ENCODE data around the gene ANAPC13.
A peak's percentile ranks its signal among the peaks of the same experiment; 100 is the strongest.

Gene ANAPC13

GRCh38 chr3:134449277-134449676, 36.5 kb downstream of the ANAPC13 start:
- DNase-seq, result peak in 1 of 3 donors; percentile 9

- no peak for DNase-seq
These were observed 37.1 kb downstream of the ANAPC13 start for GRCh38 chr3:134448664-134449063.

GRCh38 chr3:134447351-134447750, 38.4 kb downstream of the ANAPC13 start:
- no peak for DNase-seq

GRCh38 chr3:134446800-134447199, 39.0 kb downstream of the ANAPC13 start:
- peak; percentile 71 to 80 (median 77) for DNase-seq

GRCh38 chr3:134445636-134446035, 40.1 kb downstream of the ANAPC13 start:
- peak in 2 of 3 donors; percentile 11 to 21 for DNase-seq

- no peak for DNase-seq
These were observed 40.7 kb downstream of the ANAPC13 start for GRCh38 chr3:134445095-134445494.

GRCh38 chr3:134441821-134442220, 44.0 kb downstream of the ANAPC13 start:
- no peak for DNase-seq

GRCh38 chr3:134441321-134441720, 44.5 kb downstream of the ANAPC13 start:
- no peak for DNase-seq

GRCh38 chr3:134437211-134437752, 48.5 kb downstream of the ANAPC13 start:
- DNase-seq, result no peak

- no peak for DNase-seq
These were observed 53.5 kb downstream of the ANAPC13 start for GRCh38 chr3:134432236-134432635.

GRCh38 chr3:134430950-134431445, 54.8 kb downstream of the ANAPC13 start:
- no peak for DNase-seq

- no peak for DNase-seq
These were observed 55.6 kb downstream of the ANAPC13 start for GRCh38 chr3:134430174-134430573.

GRCh38 chr3:134428401-134428800, 57.4 kb downstream of the ANAPC13 start:
- DNase-seq, result no peak
